HG03039 (cell line): Measurements from ENCODE around the gene RARS1.
"Not testable (repeated sequence)": the region's sequence is repeated elsewhere in the genome, so short reads cannot be mapped to it uniquely, and the experiment has no call there.

Experiments used
- ATAC-seq: cut with Tn5 transposase; IDR thresholded peaks from one replicate; pipeline ENCODE4 v1.9.1; 2021; ENCODE audit warnings: mild to moderate bottlenecking, moderate library complexity; ENCODE audit not compliant: unreplicated experiment

Gene RARS1

GRCh38 chr5:168480601-168481000, 5.7 kb upstream of the RARS1 start:
- no peak for ATAC-seq

- peak; percentile 94 for ATAC-seq
Observed at GRCh38 chr5:168481330-168481788, 4.9 kb upstream of the RARS1 start.

GRCh38 chr5:168482361-168482760, 3.9 kb upstream of the RARS1 start:
- no peak for ATAC-seq

- ATAC-seq: no peak
Observed at GRCh38 chr5:168489059-168489458, 2.8 kb downstream of the RARS1 start.

- no peak for ATAC-seq
Observed at GRCh38 chr5:168494057-168494555, 7.8 kb downstream of the RARS1 start.

GRCh38 chr5:168502563-168503237, 16.4 kb downstream of the RARS1 start:
- no peak for ATAC-seq

- no peak for ATAC-seq
Observed at GRCh38 chr5:168513861-168514428, 27.7 kb downstream of the RARS1 start.

- no peak for ATAC-seq
Observed at GRCh38 chr5:168525856-168526255, 39.6 kb downstream of the RARS1 start.

GRCh38 chr5:168527756-168528295, 41.6 kb downstream of the RARS1 start:
- no peak for ATAC-seq

- no peak for ATAC-seq
Observed at GRCh38 chr5:168528521-168529373, 42.5 kb downstream of the RARS1 start, which contains the start of gene FBLL1. TSS of gene FBLL1 (plus strand) at chr5:168529305. CDS start at chr5:168529505, 200 bp downstream.

GRCh38 chr5:168529374-168530234, 43.3 kb downstream of the RARS1 start:
- ATAC-seq: no peak

- no peak for ATAC-seq
Observed at GRCh38 chr5:168530621-168531150, 44.4 kb downstream of the RARS1 start.

GRCh38 chr5:168531191-168531590, 44.9 kb downstream of the RARS1 start:
- ATAC-seq: no peak

- ATAC-seq: no peak
Observed at GRCh38 chr5:168531987-168532864, 46.0 kb downstream of the RARS1 start.

GRCh38 chr5:168534351-168534750, 48.1 kb downstream of the RARS1 start:
- ATAC-seq: not testable (repeated sequence)

- no peak for ATAC-seq
Observed at GRCh38 chr5:168537176-168537575, 50.9 kb downstream of the RARS1 start.

GRCh38 chr5:168549554-168549953, 63.3 kb downstream of the RARS1 start:
- no peak for ATAC-seq

GRCh38 chr5:168550656-168551055, 64.4 kb downstream of the RARS1 start:
- no peak for ATAC-seq

GRCh38 chr5:168552146-168552545, 65.9 kb downstream of the RARS1 start:
- no peak for ATAC-seq
